SH-SY5Y (cell line): Measurements from ENCODE around the gene AMER3.

Source experiments
- GATA2 ChIP-seq: IDR thresholded peaks from 2 replicates; pipeline ENCODE4 v1.6.1; 2011; ENCODE audit warnings: mild to moderate bottlenecking, low read depth, low read length
- GATA3 ChIP-seq: IDR thresholded peaks from 2 replicates; pipeline ENCODE4 v1.6.1; 2011; ENCODE audit warnings: low read depth, mild to moderate bottlenecking, low read length, moderate library complexity

DNA sequence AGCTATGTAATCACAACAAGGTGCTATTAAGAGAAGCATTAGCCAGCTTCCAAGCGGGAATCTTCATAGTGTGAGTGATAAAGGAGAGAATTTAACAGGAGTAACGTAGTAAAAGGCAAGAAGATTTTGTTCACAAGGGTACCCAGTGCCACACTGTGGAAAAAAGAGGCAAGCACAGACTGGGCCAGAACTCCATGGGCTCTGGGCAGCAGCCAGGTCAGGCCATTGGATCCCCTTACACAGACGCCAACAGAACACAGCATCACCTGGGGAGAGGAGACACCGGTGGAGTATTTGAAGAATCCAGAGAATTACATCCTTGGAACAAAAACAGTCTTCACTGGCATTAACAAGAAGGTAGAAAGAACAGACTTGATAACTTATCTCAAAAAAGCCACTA, 21.2 kb downstream of the AMER3 start:
- TF ChIP-seq GATA2, result no peak
- no peak for TF ChIP-seq GATA3
